ENCODE results near the gene PSMD12. TPM values are rescaled to one million over a fixed set of nuclear protein-coding genes. Genes with fewer than 3 reads are reported as not detected.

PSMD12 gene
- total and polyA plus RNA-seq, 9 of the 15 experiments (the other 6 are each of a cell fraction or from before 2014, with no cell fraction given), result 36.6 to 150 (median 65.5) TPM

DNA sequence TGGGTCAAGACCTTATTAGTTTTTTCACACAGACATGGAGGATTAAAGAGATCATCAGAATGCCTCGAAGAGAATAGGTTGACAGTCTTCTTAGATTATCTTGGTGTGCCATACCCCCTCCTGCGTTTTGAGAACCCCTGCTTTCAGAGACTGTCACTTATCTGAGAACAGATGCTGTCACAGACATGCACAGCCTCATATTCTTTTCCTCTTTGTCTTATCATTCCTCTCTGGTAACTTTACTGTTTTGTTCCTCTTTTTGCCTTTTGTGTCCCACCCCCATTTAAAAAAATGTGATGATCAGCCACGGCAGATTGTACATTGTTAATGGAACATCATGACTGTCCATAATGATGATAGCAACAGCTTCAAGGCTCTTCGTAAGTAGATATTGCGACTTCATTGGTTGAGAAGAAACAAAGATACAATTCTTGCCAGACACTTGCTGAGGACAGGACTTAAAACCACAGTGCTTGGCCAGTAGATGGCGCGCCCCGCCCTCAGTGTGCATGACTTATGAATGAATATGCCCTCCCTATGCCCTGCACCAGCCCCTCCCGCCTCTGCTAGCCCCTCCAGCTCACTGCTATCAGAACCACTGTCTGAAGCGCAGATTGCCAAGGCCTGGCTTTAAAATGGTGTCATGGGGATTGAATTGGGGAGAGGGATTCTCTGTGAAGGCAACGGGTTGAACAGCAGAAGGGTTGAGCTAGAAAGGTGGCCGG is 8.1 kb upstream of the PSMD12 start (continued):
- TF ChIP-seq, protein P1, sequence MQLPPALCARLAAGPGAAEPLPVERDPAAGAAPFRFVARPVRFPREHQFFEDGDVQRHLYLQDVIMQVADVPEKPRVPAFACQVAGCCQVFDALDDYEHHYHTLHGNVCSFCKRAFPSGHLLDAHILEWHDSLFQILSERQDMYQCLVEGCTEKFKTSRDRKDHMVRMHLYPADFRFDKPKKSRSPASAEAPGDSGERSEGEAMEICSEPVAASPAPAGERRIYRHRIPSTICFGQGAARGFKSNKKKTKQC (CRISPR knock-in tag; IDR thresholded peaks at IDR 0.05), result no peak
- TF ChIP-seq ARID2 (IDR thresholded peaks at IDR 0.05), result peak; percentile 38; the same call in 1 of the 2 replicates
- TF ChIP-seq, protein P2, sequence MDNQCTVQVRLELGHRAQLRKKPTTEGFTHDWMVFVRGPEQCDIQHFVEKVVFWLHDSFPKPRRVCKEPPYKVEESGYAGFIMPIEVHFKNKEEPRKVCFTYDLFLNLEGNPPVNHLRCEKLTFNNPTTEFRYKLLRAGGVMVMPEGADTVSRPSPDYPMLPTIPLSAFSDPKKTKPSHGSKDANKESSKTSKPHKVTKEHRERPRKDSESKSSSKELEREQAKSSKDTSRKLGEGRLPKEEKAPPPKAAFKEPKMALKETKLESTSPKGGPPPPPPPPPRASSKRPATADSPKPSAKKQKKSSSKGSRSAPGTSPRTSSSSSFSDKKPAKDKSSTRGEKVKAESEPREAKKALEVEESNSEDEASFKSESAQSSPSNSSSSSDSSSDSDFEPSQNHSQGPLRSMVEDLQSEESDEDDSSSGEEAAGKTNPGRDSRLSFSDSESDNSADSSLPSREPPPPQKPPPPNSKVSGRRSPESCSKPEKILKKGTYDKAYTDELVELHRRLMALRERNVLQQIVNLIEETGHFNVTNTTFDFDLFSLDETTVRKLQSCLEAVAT (IDR thresholded peaks at IDR 0.05), result peak; percentile 42 to 47; a peak in 1 of 4 replicates
- TF ChIP-seq NFIC (IDR thresholded peaks at IDR 0.05), result peak; percentile 85
- TF ChIP-seq, protein P3, sequence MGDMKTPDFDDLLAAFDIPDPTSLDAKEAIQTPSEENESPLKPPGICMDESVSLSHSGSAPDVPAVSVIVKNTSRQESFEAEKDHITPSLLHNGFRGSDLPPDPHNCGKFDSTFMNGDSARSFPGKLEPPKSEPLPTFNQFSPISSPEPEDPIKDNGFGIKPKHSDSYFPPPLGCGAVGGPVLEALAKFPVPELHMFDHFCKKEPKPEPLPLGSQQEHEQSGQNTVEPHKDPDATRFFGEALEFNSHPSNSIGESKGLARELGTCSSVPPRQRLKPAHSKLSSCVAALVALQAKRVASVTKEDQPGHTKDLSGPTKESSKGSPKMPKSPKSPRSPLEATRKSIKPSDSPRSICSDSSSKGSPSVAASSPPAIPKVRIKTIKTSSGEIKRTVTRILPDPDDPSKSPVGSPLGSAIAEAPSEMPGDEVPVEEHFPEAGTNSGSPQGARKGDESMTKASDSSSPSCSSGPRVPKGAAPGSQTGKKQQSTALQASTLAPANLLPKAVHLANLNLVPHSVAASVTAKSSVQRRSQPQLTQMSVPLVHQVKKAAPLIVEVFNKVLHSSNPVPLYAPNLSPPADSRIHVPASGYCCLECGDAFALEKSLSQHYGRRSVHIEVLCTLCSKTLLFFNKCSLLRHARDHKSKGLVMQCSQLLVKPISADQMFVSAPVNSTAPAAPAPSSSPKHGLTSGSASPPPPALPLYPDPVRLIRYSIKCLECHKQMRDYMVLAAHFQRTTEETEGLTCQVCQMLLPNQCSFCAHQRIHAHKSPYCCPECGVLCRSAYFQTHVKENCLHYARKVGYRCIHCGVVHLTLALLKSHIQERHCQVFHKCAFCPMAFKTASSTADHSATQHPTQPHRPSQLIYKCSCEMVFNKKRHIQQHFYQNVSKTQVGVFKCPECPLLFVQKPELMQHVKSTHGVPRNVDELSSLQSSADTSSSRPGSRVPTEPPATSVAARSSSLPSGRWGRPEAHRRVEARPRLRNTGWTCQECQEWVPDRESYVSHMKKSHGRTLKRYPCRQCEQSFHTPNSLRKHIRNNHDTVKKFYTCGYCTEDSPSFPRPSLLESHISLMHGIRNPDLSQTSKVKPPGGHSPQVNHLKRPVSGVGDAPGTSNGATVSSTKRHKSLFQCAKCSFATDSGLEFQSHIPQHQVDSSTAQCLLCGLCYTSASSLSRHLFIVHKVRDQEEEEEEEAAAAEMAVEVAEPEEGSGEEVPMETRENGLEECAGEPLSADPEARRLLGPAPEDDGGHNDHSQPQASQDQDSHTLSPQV (IDR thresholded peaks at IDR 0.05), result no peak
- no peak for TF ChIP-seq CHCHD3 (CRISPR knock-in tag; IDR thresholded peaks at IDR 0.05)
- TF ChIP-seq TAF15 (IDR thresholded peaks at IDR 0.05; ENCODE audit: low read depth, low read length), result no peak
- TF ChIP-seq ZNF79 (CRISPR knock-in tag; IDR thresholded peaks at IDR 0.05; ENCODE audit: low read depth), result no peak
- peak in 1 of 3 experiments; percentile 23 for TF ChIP-seq YY1 (IDR thresholded peaks at IDR 0.05; ENCODE audit: borderline replicate concordance in 1 of 3, control insufficient read depth in 1 of 3, extremely low read depth in 1 of 3, insufficient read depth in 3 of 3, insufficient read length in 1 of 3, insufficient replicate concordance in 2 of 3, low read depth in 1 of 3, low read length in 2 of 3)
- no peak for TF ChIP-seq SRSF3 (IDR thresholded peaks at IDR 0.05; ENCODE audit: insufficient read depth, low read length)
- TF ChIP-seq, protein P4, sequence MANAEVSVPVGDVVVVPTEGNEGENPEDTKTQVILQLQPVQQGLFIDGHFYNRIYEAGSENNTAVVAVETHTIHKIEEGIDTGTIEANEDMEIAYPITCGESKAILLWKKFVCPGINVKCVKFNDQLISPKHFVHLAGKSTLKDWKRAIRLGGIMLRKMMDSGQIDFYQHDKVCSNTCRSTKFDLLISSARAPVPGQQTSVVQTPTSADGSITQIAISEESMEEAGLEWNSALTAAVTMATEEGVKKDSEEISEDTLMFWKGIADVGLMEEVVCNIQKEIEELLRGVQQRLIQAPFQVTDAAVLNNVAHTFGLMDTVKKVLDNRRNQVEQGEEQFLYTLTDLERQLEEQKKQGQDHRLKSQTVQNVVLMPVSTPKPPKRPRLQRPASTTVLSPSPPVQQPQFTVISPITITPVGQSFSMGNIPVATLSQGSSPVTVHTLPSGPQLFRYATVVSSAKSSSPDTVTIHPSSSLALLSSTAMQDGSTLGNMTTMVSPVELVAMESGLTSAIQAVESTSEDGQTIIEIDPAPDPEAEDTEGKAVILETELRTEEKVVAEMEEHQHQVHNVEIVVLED (CRISPR knock-in tag; IDR thresholded peaks at IDR 0.05), result no peak
- no peak for TF ChIP-seq ZNF668 (CRISPR knock-in tag; IDR thresholded peaks at IDR 0.05)
- TF ChIP-seq CCAR2 (IDR thresholded peaks at IDR 0.05; ENCODE audit: low read depth, low read length), result no peak
- no peak for TF ChIP-seq RUNX1 (IDR thresholded peaks at IDR 0.05; ENCODE audit: low read depth)
- TF ChIP-seq MTA1 (IDR thresholded peaks at IDR 0.05; ENCODE audit: borderline replicate concordance), result peak; percentile 30; the same call in 1 of the 2 replicates
- TF ChIP-seq, protein P5, sequence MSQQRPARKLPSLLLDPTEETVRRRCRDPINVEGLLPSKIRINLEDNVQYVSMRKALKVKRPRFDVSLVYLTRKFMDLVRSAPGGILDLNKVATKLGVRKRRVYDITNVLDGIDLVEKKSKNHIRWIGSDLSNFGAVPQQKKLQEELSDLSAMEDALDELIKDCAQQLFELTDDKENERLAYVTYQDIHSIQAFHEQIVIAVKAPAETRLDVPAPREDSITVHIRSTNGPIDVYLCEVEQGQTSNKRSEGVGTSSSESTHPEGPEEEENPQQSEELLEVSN (IDR thresholded peaks at IDR 0.05; ENCODE audit: borderline replicate concordance in 1 of 2, extremely low read depth in 1 of 2, insufficient read depth in 1 of 2, insufficient read length in 1 of 2, low read depth in 1 of 2, low read length in 1 of 2, poor library complexity in 1 of 2, severe bottlenecking in 1 of 2), result no peak
- no peak for TF ChIP-seq ZNF354B (CRISPR knock-in tag; IDR thresholded peaks at IDR 0.05)
- no peak for TF ChIP-seq ZNF239 (CRISPR knock-in tag; IDR thresholded peaks at IDR 0.05)

Data from K562 (cell line).